GM23338 (cell line): ENCODE measurements around the gene EPGN.

ENCODE experiments used
- CREB1 ChIP-seq: fragments of 250-450 bp; sonication (Bioruptor Pico); IDR thresholded peaks from 2 replicates; pipeline ENCODE4 v1.5.0; 2020; ENCODE audit warnings: low read depth, mild to moderate bottlenecking, moderate library complexity
- EZH2 ChIP-seq: fragments of 200-600 bp; sonication (generic); IDR thresholded peaks from one replicate; pipeline ENCODE4 v1.8.0; 2017; ENCODE audit warnings: antibody characterized with exemption, mild to moderate bottlenecking, low read depth; ENCODE audit not compliant: unreplicated experiment
- EZH2phosphoT487 ChIP-seq: fragments of 200-600 bp; sonication (generic); IDR thresholded peaks from one replicate; pipeline ENCODE4 v1.8.1; 2018; ENCODE audit warnings: antibody characterized with exemption; ENCODE audit not compliant: unreplicated experiment
- JUNB ChIP-seq: IDR thresholded peaks from one replicate; pipeline ENCODE4 v1.6.1; 2016; ENCODE audit warnings: antibody characterized with exemption; ENCODE audit not compliant: unreplicated experiment
- NANOG ChIP-seq: IDR thresholded peaks from 2 replicates; pipeline ENCODE4 v1.6.1; 2016; ENCODE audit warnings: antibody characterized with exemption, borderline replicate concordance
- POLR2AphosphoS5 ChIP-seq: IDR thresholded peaks from 2 replicates; pipeline ENCODE4 v1.6.1; 2016; ENCODE audit warnings: antibody characterized with exemption, low read depth
- STAT1 ChIP-seq: IDR thresholded peaks from one replicate; pipeline ENCODE4 v1.6.1; 2016; ENCODE audit warnings: antibody characterized with exemption; ENCODE audit not compliant: unreplicated experiment
- TF ChIP-seq, protein P1 (sequence below), 2 experiments: fragments of 200-600 bp in 1 of 2; sonication (generic) in 1 of 2; conservative IDR thresholded peaks; 2 replicates each; pipeline versions ENCODE4 v1.5.1 to v1.6.1; 2016 to 2017; ENCODE audit warnings: antibody characterized with exemption in 2 of 2, low read depth in 2 of 2, mild to moderate bottlenecking in 2 of 2, moderate library complexity in 1 of 2
- TF ChIP-seq, protein P2 (sequence below): IDR thresholded peaks from one replicate; pipeline ENCODE4 v1.6.1; 2018; ENCODE audit warnings: antibody characterized with exemption; ENCODE audit not compliant: unreplicated experiment

DNA sequence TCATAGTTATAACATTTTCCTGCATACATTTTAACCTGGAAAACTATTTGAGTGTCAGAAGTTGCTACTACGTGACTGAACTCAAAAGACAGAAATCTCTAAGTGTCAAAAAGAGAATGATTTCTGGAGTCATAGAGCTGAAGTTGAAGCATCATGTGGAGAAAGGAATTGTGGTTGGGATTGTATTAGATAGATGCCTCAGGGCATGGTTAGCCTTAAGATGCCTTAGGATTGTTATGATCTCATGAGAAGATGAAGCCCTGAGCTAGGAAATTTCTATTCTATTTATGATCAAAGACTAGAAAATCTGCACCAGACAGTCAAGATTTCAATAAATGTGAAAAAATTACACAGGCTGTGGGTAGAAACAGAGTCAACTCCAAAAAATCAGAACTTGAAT is 20.2 kb downstream of the EPGN start:
- TF ChIP-seq, protein P1, sequence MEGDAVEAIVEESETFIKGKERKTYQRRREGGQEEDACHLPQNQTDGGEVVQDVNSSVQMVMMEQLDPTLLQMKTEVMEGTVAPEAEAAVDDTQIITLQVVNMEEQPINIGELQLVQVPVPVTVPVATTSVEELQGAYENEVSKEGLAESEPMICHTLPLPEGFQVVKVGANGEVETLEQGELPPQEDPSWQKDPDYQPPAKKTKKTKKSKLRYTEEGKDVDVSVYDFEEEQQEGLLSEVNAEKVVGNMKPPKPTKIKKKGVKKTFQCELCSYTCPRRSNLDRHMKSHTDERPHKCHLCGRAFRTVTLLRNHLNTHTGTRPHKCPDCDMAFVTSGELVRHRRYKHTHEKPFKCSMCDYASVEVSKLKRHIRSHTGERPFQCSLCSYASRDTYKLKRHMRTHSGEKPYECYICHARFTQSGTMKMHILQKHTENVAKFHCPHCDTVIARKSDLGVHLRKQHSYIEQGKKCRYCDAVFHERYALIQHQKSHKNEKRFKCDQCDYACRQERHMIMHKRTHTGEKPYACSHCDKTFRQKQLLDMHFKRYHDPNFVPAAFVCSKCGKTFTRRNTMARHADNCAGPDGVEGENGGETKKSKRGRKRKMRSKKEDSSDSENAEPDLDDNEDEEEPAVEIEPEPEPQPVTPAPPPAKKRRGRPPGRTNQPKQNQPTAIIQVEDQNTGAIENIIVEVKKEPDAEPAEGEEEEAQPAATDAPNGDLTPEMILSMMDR (conservative IDR thresholded peaks at IDR 0.05; ENCODE audit: low read depth in 2 of 2): no peak
- TF ChIP-seq EZH2 (no peak), POLR2AphosphoS5 (no peak), EZH2phosphoT487 (no peak), CREB1 (CRISPR knock-in tag) (no peak), JUNB (no peak), STAT1 (no peak), NANOG (no peak)
- TF ChIP-seq, protein P2, sequence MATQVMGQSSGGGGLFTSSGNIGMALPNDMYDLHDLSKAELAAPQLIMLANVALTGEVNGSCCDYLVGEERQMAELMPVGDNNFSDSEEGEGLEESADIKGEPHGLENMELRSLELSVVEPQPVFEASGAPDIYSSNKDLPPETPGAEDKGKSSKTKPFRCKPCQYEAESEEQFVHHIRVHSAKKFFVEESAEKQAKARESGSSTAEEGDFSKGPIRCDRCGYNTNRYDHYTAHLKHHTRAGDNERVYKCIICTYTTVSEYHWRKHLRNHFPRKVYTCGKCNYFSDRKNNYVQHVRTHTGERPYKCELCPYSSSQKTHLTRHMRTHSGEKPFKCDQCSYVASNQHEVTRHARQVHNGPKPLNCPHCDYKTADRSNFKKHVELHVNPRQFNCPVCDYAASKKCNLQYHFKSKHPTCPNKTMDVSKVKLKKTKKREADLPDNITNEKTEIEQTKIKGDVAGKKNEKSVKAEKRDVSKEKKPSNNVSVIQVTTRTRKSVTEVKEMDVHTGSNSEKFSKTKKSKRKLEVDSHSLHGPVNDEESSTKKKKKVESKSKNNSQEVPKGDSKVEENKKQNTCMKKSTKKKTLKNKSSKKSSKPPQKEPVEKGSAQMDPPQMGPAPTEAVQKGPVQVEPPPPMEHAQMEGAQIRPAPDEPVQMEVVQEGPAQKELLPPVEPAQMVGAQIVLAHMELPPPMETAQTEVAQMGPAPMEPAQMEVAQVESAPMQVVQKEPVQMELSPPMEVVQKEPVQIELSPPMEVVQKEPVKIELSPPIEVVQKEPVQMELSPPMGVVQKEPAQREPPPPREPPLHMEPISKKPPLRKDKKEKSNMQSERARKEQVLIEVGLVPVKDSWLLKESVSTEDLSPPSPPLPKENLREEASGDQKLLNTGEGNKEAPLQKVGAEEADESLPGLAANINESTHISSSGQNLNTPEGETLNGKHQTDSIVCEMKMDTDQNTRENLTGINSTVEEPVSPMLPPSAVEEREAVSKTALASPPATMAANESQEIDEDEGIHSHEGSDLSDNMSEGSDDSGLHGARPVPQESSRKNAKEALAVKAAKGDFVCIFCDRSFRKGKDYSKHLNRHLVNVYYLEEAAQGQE: no peak
